ENCODE results near the gene TMEM187. TPM values are rescaled to one million over a fixed set of nuclear protein-coding genes. Genes with fewer than 3 reads are reported as not detected.

Gene TMEM187
- total RNA-seq, 1 experiment from 2014 or later = 9.4 TPM

GRCh38 chrX:153944140-153944799 is 28.3 kb upstream of the TMEM187 start, which contains the start of gene RENBP:
Gene RENBP (minus strand): TSS chrX:153944643. CDS start chrX:153944610, 33 bp downstream.
- no peak for TF ChIP-seq CTCF (IDR thresholded peaks at IDR 0.05; ENCODE audit: unreplicated experiment)
- H3K9me3 Mint-ChIP-seq (ENCODE audit: low read depth, unreplicated experiment) = no peaks in the 10 kb centered on the region
- peaks cover 14% of the 10 kb centered on the region for H3K36me3 Mint-ChIP-seq (ENCODE audit: insufficient read depth, unreplicated experiment)
- no peaks in the 10 kb centered on the region for H3K4me1 Mint-ChIP-seq (ENCODE audit: low read depth, unreplicated experiment)
- H3K27me3 Mint-ChIP-seq (ENCODE audit: unreplicated experiment) = no peaks in the 10 kb centered on the region
- H3K4me3 Mint-ChIP-seq (ENCODE audit: low read depth, unreplicated experiment) = no peak within 1 kb of the TSS
- BruUV-seq (replicated peaks) = no TSS peak
- no peak for DNase-seq
- intact Hi-C loops (cut with micrococcal nuclease; ENCODE audit: unreplicated experiment) = no loop called here
- H3K27ac Mint-ChIP-seq (ENCODE audit: unreplicated experiment) = no peak within 1 kb of the TSS
- CTCF ChIA-PET = no interaction called here

GRCh38 chrX:153944800-153945150 is 27.8 kb upstream of the TMEM187 start:
- no peak for DNase-seq
- BruUV-seq (replicated peaks) = no TSS peak
- H3K36me3 Mint-ChIP-seq (ENCODE audit: insufficient read depth, unreplicated experiment) = peaks cover 14% of the 10 kb centered on the region
- no peaks in the 10 kb centered on the region for H3K9me3 Mint-ChIP-seq (ENCODE audit: low read depth, unreplicated experiment)
- no peak overlapping the region for H3K27ac Mint-ChIP-seq (ENCODE audit: unreplicated experiment)
- no peaks in the 10 kb centered on the region for H3K27me3 Mint-ChIP-seq (ENCODE audit: unreplicated experiment)
- no peak for TF ChIP-seq CTCF (IDR thresholded peaks at IDR 0.05; ENCODE audit: unreplicated experiment)
- CTCF ChIA-PET = interaction anchor here (0.6 kb wide), 1 partner anchor 157 kb away, joined by 5 read pairs; no protein-coding TSS in a partner anchor
- no peaks in the 10 kb centered on the region for H3K4me1 Mint-ChIP-seq (ENCODE audit: low read depth, unreplicated experiment)
- intact Hi-C loops (cut with micrococcal nuclease; ENCODE audit: unreplicated experiment) = loop anchor here (5.0 kb wide), 1 partner anchor 182 kb away; the partner anchor contains the start of gene PLXNB3
- H3K4me3 Mint-ChIP-seq (ENCODE audit: low read depth, unreplicated experiment) = no peak overlapping the region

- Mint-ChIP-seq H3K4me3 (ENCODE audit: low read depth, unreplicated experiment) (no peak overlapping the region), H3K36me3 (ENCODE audit: insufficient read depth, unreplicated experiment) (peaks cover 17% of the 10 kb centered on the region), H3K4me1 (ENCODE audit: low read depth, unreplicated experiment) (no peaks in the 10 kb centered on the region), H3K9me3 (ENCODE audit: low read depth, unreplicated experiment) (no peaks in the 10 kb centered on the region), H3K27me3 (ENCODE audit: unreplicated experiment) (no peaks in the 10 kb centered on the region), H3K27ac (ENCODE audit: unreplicated experiment) (no peak overlapping the region)
- BruUV-seq (replicated peaks) = no TSS peak
- intact Hi-C loops (cut with micrococcal nuclease; ENCODE audit: unreplicated experiment) = loop anchor here (5.0 kb wide), 1 partner anchor 184 kb away; the partner anchor contains the start of gene PLXNB3
- CTCF ChIA-PET = interaction anchor here (1.1 to 1.6 kb wide), 4 partner anchors 12 to 23 kb away, joined by 3 to 6 read pairs (median 4); no protein-coding TSS in a partner anchor
- TF ChIP-seq CTCF (IDR thresholded peaks at IDR 0.05; ENCODE audit: unreplicated experiment) = no peak
- no peak for DNase-seq
These were observed 26.3 kb upstream of the TMEM187 start for GRCh38 chrX:153945956-153946943.

GRCh38 chrX:153947009-153947769 is 25.4 kb upstream of the TMEM187 start:
- DNase-seq = peak; percentile 92
- peaks cover 24% of the 10 kb centered on the region for H3K36me3 Mint-ChIP-seq (ENCODE audit: insufficient read depth, unreplicated experiment)
- H3K4me1 Mint-ChIP-seq (ENCODE audit: low read depth, unreplicated experiment) = no peaks in the 10 kb centered on the region
- H3K4me3 Mint-ChIP-seq (ENCODE audit: low read depth, unreplicated experiment) = no peak overlapping the region
- no TSS peak for BruUV-seq (replicated peaks)
- CTCF ChIA-PET = interaction anchor here (0.6 to 2.4 kb wide), 8 partner anchors 13 to 432 kb away, joined by 3 to 12 read pairs (median 4); partner anchors contain the start of genes EMD, IDH3G and SSR4
- peak; percentile 81 for TF ChIP-seq CTCF (IDR thresholded peaks at IDR 0.05; ENCODE audit: unreplicated experiment)
- intact Hi-C loops (cut with micrococcal nuclease; ENCODE audit: unreplicated experiment) = loop anchor here (5.0 kb wide), 1 partner anchor 185 kb away; the partner anchor contains the start of gene PLXNB3
- peak overlapping the region; percentile 21 for H3K27ac Mint-ChIP-seq (ENCODE audit: unreplicated experiment)
- H3K9me3 Mint-ChIP-seq (ENCODE audit: low read depth, unreplicated experiment) = no peaks in the 10 kb centered on the region
- no peaks in the 10 kb centered on the region for H3K27me3 Mint-ChIP-seq (ENCODE audit: unreplicated experiment)
